ENCODE data around the gene CYFIP1.

GRCh38 chr15:22861161-22861560 is 119.0 kb downstream of the CYFIP1 start:
- TF ChIP-seq POLR2A (IDR thresholded peaks at IDR 0.05) = no peak
- no peak for TF ChIP-seq CTCF (IDR thresholded peaks at IDR 0.05)

Data from tibial nerve (tissue), 3 donors.